GM18519 (cell line): ENCODE measurements around the gene CDC14A.
"Not testable (repeated sequence)": the region's sequence is repeated elsewhere in the genome, so short reads cannot be mapped to it uniquely, and the experiment has no call there.

ENCODE experiments used
- ATAC-seq: cut with Tn5 transposase; IDR thresholded peaks from one replicate; pipeline ENCODE4 v1.9.1; 2021; ENCODE audit warnings: mild to moderate bottlenecking, moderate library complexity; ENCODE audit not compliant: unreplicated experiment, low FRiP score

Gene CDC14A

DNA sequence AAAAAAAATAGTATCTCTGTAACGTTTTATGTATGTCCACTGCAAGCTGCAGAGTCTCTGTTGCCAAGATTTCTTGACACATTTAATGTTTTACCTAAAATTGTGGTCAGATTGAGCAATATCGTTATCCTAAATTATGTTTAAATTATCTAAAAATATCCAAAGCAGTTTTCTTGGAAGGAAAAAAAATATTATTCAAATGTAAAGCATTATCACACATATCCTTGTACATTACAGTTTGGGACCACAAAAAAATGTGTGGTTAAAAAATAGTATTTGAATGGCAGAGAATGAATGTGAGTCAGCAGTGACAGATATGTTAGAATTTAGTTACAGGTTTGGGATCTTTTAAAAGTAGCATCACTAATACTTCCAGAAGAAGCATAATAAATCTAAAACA lies 21.2 kb upstream of the CDC14A start:
- ATAC-seq, result not testable (repeated sequence)

DNA sequence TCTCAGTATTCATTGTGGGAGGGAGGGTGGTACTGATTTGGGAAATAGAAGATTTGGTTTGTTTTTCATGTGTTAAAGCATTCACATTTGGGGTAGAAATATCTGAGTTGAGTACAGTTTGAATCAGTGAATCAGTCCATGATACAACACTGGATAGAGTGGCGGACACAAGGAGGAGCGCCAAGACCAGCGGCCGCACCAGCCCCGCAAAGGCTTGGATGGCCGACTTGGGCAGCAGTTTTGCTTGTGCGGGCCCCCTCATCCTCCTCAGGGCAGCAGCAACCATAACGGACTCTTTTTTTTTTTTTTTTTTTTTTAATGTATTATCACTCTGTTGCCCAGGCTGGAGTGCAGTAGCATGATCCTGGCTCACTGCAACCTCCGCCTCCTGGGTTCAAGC lies 20.0 kb upstream of the CDC14A start:
- no peak for ATAC-seq

DNA sequence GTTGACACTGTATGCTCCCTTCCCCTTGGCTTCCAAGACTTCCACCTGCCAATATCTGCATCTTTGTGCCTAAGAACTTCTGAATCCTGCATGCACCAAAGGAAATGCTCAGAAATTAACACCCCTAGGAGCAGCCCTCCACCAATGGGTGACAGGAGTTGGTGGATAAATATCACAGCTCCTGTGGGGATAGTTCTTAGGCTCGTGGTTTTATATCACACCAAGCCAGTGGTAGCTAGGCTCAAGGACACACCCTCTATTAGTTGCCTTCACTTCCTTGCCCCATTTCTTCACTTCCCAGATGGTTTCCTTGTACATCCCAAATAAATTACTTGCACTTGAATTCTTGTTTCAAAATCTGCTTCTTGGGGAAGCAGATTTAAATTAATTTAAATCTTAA lies 16.9 kb upstream of the CDC14A start:
- no peak for ATAC-seq

DNA sequence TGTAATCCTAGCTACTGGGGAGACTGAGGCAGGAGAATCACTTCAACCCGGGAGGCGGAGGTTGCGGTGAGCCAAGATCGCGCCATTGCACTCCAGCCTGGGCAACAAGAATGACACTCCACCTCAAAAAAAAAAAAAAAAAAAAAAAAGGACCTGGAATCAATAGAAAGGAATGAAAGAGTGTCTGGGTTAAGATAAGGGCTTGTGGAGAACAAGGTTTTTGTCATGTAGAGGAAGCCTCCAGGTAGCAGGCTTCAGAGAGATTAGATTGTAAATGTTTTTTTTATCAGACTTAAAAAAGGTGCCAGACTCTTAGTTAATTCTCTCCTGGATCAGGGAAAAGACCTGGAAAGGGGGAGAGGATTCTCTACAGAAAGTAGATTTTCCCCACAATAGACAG lies 14.4 kb upstream of the CDC14A start:
- ATAC-seq, result not testable (repeated sequence)

DNA sequence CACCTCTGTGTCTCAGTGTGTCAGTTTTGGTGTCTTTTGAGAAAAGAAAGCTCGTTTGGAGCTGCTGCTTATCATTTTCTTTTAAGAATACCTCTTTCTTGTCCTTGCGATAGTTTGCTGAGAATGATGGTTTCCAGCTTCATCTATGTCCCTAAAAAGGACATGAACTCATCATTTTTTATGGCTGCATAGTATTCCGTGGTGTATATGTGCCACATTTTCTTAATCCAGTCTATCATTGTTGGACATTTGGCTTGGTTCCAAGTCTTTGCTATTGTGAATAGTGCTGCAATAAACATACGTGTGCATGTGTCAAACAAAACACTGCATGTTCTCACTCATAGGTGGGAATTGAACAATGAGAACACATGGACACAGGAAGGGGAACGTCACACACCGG lies 12.6 kb upstream of the CDC14A start:
- ATAC-seq, result not testable (repeated sequence)

DNA sequence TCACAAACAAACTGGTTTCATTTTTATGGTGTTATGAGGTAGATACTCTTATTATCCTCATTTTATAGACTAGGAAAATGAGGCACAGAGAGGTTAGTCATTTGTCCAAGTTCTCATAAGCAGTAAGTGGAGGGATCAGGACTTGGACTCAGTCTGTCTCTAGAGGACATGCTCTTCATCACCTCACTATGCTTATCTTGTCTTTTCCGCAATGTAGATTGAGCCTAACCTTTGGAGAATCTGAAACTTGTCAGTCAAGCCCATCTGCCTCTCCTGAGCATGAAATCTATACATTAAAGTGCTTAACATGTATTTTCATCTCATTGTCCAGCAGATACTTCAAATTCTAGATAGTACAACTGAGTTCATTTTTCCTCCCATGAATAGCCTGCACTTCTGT lies 11.8 kb upstream of the CDC14A start:
- no peak for ATAC-seq

DNA sequence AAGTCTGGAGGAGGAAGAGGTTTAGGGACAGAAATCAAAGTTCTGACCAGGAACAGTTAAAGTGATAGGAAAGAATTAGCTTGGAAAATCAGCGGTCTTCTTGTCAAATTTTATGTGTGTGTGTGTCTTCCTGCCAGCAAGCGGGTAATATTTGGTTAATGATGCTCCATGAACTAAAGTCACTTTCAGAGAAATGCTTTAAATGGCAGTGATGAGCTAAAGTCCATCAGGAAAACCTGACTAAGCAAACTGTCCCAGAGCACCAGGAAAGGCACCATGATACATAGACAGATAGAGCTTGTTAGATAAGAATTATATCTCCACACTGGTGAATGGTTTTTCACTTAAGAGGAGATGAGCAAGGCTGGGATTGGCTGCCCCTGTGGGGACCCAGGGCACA lies 10.0 kb upstream of the CDC14A start:
- ATAC-seq, result no peak

DNA sequence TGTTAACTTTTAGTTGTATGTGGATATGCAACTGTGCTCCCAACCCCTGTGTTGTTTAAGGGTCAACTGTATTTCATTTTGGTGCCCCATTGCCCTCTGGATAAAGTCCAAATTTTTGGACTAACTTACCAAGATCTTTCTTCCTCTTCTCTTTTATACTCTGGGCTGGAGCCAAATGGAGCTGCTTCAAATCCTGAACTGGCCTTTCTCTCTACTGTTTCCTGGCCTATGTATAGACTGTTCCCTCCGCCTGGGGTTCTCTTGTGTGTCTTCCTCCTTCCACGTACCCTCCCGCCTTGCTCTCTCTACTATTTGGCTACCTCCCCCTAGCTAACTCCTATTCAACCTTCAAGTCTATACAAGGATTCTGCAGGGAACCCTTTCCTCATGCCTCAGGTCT lies 8.4 kb upstream of the CDC14A start:
- ATAC-seq, result no peak

DNA sequence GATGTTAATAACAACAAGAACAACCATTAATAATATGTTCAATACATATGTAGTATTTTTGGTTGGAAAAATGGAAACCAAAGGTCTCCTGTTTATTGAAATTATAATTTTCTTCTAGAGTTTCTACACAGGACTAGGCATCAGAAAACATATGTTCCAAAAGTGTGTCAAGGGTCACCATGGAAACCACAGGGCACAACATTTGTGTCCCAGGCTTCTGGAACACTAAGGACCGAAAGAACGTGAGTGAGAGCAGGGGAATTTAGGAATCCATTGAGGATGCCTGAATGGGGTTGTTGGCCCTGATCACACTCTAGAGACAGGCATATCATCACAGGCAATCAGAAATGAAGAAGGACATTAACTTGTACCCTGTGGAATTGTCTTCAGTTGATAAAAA lies 7.5 kb upstream of the CDC14A start:
- no peak for ATAC-seq

DNA sequence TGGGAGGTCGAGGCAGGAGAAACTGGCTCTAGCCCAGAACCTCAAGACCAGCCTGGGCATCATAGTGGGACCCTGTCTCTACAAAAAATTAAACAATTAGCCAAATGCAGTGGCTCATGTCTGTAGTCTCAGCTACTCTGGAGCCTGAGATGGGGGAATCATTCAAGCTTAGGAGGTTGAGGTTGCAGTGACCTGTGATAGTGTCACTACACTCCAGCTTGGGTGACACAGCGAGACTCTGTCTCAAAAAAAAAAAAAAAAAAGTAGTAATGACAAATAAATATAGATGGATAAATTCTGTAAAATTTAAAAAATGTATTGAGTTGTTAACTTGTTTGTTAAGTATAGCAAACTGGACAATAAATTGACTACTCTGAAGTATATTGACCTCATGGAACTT lies 5.9 kb upstream of the CDC14A start:
- ATAC-seq, result no peak

DNA sequence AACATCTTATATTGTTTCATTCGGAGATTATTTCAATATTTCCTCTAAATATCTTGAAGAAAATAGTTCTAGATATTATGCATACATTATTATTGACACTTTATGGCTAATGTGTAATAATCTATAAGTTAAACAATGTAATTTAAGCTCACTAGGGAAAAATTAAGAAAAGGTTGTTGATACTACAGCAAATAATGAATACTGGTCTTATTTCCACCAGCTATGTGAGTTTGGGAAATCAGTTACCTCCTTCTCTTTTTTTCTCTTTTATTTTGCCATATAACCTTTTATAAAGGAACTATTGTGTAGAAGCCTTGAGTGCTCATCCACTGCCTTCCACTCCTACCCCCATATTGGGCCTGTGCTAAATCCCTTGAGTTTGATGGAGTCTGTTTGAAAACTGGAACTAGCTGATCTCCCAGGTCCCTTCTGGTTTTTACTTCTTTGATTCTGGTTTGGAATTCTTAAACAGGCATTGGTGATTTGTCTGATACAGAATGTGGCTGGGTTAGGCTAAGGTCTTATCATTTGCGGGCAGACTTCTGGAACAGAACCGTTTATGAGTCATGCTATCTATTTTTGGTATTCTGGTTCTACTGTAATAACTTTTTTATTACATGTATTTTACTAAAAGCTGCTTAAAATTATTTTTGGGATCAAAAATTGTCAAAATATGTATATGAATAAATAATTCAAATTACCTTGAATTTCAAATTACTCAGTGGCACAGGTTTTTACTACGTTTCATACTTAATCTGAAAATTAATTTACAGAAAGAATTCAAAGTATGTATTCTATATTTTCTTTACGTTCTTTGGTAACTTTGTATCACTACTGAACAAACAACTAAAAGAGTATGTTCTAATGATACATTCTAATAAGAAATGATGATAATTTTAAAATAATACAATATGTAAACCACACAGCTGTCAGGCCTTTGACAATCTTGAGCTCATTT lies 5.0 kb upstream of the CDC14A start:
- no peak for ATAC-seq

DNA sequence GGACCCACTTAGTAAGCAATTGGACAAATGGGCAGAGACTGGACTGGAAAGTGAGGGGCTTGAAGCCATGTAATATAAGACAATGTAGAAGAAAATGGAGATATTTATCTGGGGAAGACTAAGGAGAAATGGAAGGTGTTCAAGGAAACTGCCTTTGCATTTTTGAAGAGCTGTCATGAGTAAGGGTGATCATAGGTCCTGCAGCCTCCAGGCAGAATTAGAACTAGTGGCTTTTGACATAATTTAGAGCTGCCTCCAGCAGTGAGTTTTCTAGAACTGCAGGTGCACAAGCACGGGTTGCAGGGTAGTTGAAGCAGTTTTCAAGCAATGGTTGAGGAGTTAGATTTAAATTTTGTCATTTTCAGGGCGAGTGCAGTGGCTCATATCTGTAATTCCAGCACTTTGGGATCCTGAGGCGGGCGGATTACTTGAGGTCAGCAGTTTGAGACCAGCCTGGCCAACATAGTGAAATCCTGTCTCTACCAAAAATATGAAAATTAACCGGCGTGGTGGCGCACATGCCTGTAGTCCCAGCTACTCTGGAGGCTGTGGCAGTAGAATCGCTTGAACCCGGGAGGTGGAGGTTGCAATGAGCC lies 3.7 kb upstream of the CDC14A start:
- no peak for ATAC-seq

DNA sequence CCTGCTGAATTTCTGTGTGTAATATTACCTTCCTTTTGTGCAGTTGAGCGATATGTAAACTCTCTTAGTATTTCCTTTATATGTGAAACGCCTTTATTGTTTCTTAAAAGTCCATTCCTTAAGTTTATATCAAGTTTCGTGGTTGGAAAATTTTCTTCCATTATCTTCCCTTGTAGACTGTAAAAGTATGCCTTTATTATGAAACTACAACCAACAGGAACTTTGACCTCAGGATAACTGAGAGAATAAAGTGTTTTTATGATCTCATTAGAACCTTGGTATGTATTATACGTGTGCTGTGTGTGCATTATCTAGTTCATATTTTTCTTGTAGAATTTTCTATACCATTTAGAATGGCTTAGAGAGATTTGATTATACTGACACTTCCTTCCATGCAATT lies 3.1 kb upstream of the CDC14A start:
- ATAC-seq, result no peak

DNA sequence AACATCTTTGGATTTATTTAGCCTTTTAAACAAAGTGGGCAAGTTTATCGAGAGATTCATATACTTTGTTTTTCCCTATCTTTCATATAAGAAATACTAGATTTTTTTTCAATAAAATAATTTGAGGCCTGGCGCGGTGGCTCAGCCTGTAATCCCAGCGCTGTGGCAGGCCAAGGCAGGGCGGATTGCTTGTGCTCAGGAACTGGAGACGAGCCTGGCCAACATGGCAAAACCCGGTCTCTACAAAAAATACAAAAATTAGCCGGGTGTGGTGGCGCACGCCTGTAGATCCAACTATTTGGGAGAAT lies 1.6 kb upstream of the CDC14A start:
- ATAC-seq, result no peak

DNA sequence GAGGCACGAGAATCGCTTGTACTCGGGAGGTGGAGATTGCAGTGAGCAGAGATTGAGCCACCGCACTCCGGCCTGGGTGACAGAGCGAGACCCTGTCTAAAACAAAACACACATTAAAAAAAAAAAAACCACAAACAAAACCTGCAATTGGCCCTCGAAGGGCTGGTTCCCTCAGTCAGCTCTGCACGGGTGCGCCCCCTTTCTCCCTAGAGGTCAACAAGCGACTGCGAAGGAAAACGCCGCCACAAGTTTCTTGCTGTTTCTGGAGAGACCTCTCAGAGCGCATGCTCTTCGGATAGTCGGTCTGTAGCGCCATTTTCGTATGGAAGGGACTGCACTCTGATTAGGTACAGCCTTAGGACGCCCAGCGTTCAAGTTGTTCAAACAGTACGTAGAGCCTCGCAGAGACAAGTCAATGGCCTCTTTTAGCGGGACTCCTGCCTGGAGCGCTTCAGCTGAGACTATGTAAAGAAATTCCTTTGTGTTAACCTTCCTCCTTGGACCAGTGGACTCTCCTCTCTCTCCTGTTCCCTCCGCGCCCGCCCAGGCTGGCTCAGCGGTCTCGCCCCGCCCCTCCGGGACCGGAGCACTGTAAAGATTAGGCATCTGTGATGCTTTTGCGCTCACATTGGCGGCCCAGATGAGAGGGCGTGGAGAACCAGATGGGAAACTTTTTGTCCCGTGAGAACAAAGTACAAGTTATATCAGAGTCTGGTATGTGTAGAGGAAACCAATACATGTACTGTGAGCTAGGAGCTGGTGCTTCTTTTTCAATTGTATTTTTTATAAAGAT lies 1.0 kb upstream of the CDC14A start:
- ATAC-seq, result peak; percentile 54

DNA sequence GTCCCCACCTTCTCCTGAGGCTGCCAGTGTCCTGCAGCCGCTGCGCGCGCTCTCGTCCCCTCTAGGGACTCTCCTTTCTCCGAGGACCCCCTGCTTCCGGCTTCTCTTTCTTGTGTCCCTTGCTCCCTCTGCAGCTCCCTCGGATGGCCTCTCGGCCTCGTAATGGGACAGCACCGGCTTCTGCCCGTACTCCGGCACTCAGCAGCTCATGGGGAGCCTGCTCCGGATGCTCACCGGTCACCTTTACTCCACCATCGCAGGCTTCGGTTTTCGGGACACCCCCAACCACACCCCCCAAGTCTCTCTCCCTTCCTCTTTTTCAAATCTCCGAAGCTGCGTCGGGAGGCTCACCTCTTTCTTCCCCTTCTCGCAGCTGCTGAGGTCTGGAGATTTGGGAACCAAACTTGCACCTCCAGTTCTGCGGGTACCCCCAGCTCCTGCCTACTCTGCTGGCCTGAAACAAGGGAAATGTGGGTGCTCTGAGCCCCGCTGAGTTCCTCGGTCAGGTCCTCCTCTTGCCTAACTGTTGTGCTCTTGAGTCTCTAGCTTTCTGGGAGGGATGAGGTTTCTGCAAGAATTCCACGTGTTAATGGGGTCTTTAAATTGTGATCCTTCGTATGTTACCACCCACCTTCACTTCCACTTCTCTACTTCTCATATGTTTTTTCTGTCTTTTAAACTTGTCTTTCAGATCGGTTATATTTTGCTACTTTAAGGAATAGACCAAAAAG lies 930 bp downstream of the CDC14A start:
- no peak for ATAC-seq

DNA sequence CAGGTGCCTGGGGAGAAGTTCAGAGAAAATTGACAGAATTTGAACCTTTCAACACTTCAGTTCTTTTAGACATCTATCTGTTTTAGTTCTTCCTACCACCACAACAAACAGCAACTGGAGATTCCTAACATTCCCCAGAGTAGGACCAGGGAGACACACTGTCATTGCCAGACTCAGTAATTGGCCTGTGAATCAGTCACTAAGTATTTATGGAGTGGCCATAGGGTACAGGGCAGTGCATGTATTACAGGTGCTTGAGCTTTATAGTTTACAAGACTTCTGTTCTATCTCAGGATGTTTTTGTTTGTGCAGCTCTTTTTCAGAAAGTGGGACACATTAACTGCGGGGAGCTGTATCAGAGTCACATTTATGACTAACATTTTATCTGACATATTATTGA lies 1.7 kb downstream of the CDC14A start:
- ATAC-seq, result no peak

DNA sequence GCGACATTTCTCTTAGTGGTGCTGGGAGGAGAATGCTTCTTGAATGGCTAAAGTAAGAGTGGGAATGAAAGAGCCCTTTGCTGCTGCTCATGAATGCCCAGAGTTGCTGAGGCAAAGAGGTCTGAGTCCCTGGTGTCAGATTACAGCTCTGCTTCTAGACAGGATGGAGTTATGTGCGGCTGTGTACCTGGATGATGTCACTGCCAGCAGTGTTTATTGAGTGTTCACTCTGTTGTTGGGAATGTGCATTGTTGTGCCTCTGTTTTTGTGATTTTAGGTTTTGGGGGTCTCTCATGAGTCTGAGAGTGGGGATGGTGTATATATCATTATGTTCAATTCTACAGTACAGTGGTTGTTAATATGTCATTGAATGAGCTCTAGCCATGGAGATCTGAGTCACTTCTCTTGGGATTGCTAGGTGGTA lies 2.7 kb downstream of the CDC14A start:
- no peak for ATAC-seq

DNA sequence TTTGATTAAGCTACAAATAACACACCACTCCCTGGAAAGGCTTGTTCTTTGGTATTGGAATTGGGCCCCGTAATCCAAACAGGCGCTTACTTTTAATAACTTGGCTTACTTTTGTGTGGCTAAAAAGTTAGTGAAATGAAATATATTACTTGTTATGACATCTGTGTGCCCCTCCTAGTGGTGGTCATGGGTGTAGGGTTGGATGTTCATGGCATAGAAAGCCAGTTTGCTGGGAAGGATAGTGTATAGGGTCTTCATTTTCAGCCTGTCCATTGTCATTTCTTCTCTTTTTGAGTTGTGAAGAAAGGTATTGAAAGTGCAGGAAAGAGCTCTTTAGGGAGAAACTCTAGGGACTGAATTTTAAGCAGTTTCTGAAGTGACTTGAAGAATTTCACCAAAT lies 5.9 kb downstream of the CDC14A start:
- ATAC-seq, result no peak

DNA sequence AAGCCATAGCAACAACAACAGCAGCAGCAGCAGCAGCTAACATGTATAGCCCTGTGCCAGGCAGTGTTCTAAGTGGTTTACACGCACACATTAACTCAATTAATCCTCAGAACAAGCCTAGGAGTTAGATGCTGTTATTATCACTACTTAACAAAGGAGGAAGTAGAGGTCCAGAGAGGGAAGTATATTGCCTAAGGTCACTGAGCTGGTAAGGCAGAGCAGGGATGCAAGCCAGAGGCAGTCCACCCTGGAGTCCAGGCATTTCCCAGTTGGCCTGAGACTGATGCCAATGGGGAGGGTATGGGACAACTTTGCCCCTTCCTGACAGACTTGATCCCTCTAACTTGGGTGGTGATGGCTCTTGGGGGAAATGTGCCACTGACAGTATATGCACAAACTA lies 6.8 kb downstream of the CDC14A start:
- no peak for ATAC-seq
